HL-60 (cell line): Measurements from ENCODE around the gene CUL4A.

Source experiments
- DNase-seq, 2 experiments: peaks; one replicate each; pipeline ENCODE4 v3.0.0-alpha.2; 2010 to 2020; ENCODE audit warnings: low read depth in 1 of 2, low spot score in 1 of 2
- H3K27ac ChIP-seq: fragments of 250-450 bp; sonication (Bioruptor Pico); replicated peaks from 2 replicates; pipeline ENCODE4 v1.5.1; 2020; ENCODE audit warnings: mild to moderate bottlenecking, moderate library complexity
- H3K27me3 ChIP-seq: fragments of 250-450 bp; sonication (Bioruptor Pico); 2 replicates; pipeline ENCODE4 v1.5.1; 2021; ENCODE audit warnings: mild to moderate bottlenecking, moderate library complexity; ENCODE audit not compliant: insufficient read depth, poor library complexity, severe bottlenecking
- H3K4me3 ChIP-seq: replicated peaks from 2 replicates; pipeline ENCODE4 v1.5.1; 2011; ENCODE audit warnings: mild to moderate bottlenecking, control low read depth, low read length; ENCODE audit not compliant: insufficient read depth
- CTCF ChIP-seq: IDR thresholded peaks from one replicate; pipeline ENCODE4 v1.5.1; 2011; ENCODE audit warnings: low read length, control low read depth, inconsistent platforms; ENCODE audit not compliant: insufficient read depth
- GABPA ChIP-seq: IDR thresholded peaks from 2 replicates; pipeline ENCODE4 v1.6.1; 2012; ENCODE audit warnings: low read depth
- POLR2AphosphoS5 ChIP-seq: IDR thresholded peaks from 2 replicates; pipeline ENCODE4 v1.6.1; 2012; ENCODE audit warnings: low read depth
- REST ChIP-seq: IDR thresholded peaks from 2 replicates; pipeline ENCODE4 v1.6.1; 2012; ENCODE audit warnings: low read depth; ENCODE audit not compliant: insufficient replicate concordance
- SPI1 ChIP-seq: IDR thresholded peaks from 2 replicates; pipeline ENCODE4 v1.6.1; 2012; ENCODE audit warnings: low read depth, mild to moderate bottlenecking, borderline replicate concordance

The CUL4A gene

GRCh38 chr13:113273321-113273720, 63.9 kb downstream of the CUL4A start:
- TF ChIP-seq REST (no peak), GABPA (no peak), SPI1 (no peak), CTCF (no peak), POLR2AphosphoS5 (no peak)
- peak overlapping the region; percentile 10; the same call in 1 of the 2 replicates for H3K27ac ChIP-seq
- DNase-seq, result no peak
- H3K27me3 ChIP-seq, result no peaks in the 10 kb centered on the region
- no peak overlapping the region for H3K4me3 ChIP-seq

DNA sequence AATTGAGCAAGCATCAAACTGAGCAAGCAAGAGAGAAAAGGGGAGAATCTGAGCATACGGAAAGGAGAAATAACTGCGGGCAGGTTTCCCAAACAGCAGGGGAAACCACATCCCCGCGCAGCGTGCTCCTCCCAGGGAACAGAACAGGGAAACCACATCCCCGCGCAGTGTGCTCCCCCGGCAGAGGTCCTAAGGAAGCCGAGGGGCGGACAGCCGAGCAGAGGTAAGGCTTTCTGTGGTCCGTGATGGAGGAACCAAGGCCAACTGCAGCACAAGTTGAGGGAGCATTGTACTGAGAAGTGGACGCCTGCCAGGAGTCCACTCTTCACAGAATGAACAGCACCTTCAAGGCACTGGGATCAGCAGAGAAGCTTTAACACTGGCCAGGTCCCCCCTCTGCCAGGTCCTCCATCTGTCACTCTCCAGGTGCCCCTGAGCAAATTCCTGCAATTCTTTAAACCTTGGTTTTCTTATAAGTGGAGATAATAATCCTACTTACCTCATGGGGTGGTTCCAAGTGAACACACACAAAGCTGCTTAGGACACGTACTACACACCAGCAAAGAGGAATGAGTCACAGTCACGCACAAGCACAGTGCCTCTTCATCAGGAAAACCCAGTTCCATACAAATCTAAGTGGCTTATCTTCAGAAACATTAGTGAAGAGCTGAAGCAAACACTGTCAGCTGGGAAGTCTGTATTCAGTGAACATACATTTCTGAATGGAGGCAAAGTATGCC, 64.6 kb downstream of the CUL4A start:
- TF ChIP-seq CTCF, result no peak
- TF ChIP-seq SPI1, result no peak
- no peak for TF ChIP-seq GABPA
- no peak for TF ChIP-seq REST
- TF ChIP-seq POLR2AphosphoS5, result peak; percentile 26; the same call in 1 of the 2 replicates
- Histone ChIP-seq H3K4me3 (no peak overlapping the region), H3K27ac (peak overlapping the region; percentile 7; the same call in 1 of the 2 replicates), H3K27me3 (no peaks in the 10 kb centered on the region)
- peak; percentile 54 to 84 for DNase-seq

DNA sequence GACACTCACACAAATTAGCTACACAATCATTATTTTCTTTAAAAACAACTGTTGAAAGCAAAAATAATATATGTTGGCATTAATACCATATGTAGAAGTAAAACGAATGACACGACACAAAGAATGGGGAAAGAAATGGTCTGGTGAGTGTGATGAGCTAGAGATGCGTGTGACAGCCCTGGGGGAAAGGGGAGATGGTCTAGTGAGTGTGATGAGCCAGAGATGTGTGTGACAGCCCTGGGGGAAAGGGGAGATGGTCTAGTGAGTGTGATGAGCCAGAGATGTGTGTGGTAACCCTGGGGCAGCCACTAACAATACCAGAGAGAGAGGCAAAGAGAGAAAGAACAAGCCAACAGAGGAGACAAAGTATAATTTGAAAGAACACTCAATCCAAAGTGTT, 65.3 kb downstream of the CUL4A start:
- no peaks in the 10 kb centered on the region for H3K27me3 ChIP-seq
- no peak overlapping the region for H3K27ac ChIP-seq
- TF ChIP-seq REST, result no peak
- DNase-seq, result no peak
- H3K4me3 ChIP-seq, result no peak overlapping the region
